AG04450 (cell line): Measurements from ENCODE around the gene ADIPOR2. TPM values are rescaled to one million over a fixed set of nuclear protein-coding genes. Genes with fewer than 3 reads are reported as not detected.

Source experiments
- CTCF ChIA-PET: fragments of 300-600, 350-600 bp; formaldehyde crosslinking; extraction: SDS; loops from one replicate; lab custom pipeline; 2022; ENCODE audit warnings: antibody characterized with exemption, inconsistent platforms; lab: Charles Lee
- POLR2A ChIA-PET: fragments of 350-600 bp; formaldehyde crosslinking; extraction: SDS; loops from one replicate; lab custom pipeline; 2021; ENCODE audit warnings: antibody characterized with exemption, inconsistent platforms; lab: Yijun Ruan, JAX
- DNase-seq: peaks from one replicate; pipeline ENCODE4 v3.0.0-alpha.2; 2011; ENCODE audit warnings: low read depth, low spot score
- H3K27ac ChIP-seq: one replicate; pipeline ENCODE4 v1.5.1; 2012; ENCODE audit warnings: low read depth, low read length, control low read depth
- H3K27me3 ChIP-seq: one replicate; pipeline ENCODE4 v1.6.0; 2012; ENCODE audit warnings: low read length; ENCODE audit not compliant: control insufficient read depth, insufficient read depth
- H3K4me3 ChIP-seq: 2 replicates; pipeline ENCODE4 v1.5.1; 2011; ENCODE audit warnings: mild to moderate bottlenecking, low read depth, low read length, control low read depth
- H3K9me3 ChIP-seq: 2 replicates; pipeline ENCODE4 v1.5.1; 2012; ENCODE audit warnings: low read length; ENCODE audit not compliant: control insufficient read depth, insufficient read depth
- CTCF ChIP-seq: IDR thresholded peaks from 2 replicates; pipeline ENCODE4 v1.5.1; 2011; ENCODE audit warnings: low read depth, low read length, control low read depth, inconsistent platforms
- polyA plus RNA-seq: library from polyadenylated mRNA; depleted of rRNA; stranded (reverse); fragments of >200 nt; gene quantifications from 2 replicates; pipeline ENCODE4 v1.2.3, GENCODE V29; 2011

Gene ADIPOR2
- polyA plus RNA-seq, 1 experiment, result 39.5 TPM

- no peak for TF ChIP-seq CTCF
- no peak for DNase-seq
- CTCF ChIA-PET, result no interaction called here
- no peaks in the 10 kb centered on the region; the same call in 1 of the 2 replicates for H3K9me3 ChIP-seq
- H3K27me3 ChIP-seq, result peaks cover 82% of the 10 kb centered on the region
- POLR2A ChIA-PET, result no interaction called here
- H3K27ac ChIP-seq, result no peak overlapping the region
- H3K4me3 ChIP-seq, result no peak overlapping the region
Observed at GRCh38 chr12:1823237-1823636, 132.4 kb downstream of the ADIPOR2 start.

- ChIA-PET CTCF (interaction anchor here (0.6 kb wide), 1 partner anchor 417 kb away, joined by 3 read pairs; no protein-coding TSS in a partner anchor), POLR2A (no interaction called here)
- no peak for TF ChIP-seq CTCF
- Histone ChIP-seq H3K9me3 (no peaks in the 10 kb centered on the region; the same call in 1 of the 2 replicates), H3K4me3 (no peak overlapping the region), H3K27me3 (peaks cover 75% of the 10 kb centered on the region), H3K27ac (no peak overlapping the region)
- DNase-seq, result no peak
Observed at GRCh38 chr12:1825382-1826102, 134.7 kb downstream of the ADIPOR2 start.

GRCh38 chr12:1826401-1826800 lies 135.5 kb downstream of the ADIPOR2 start:
- TF ChIP-seq CTCF, result no peak
- POLR2A ChIA-PET, result no interaction called here
- H3K9me3 ChIP-seq, result no peaks in the 10 kb centered on the region; the same call in 1 of the 2 replicates
- H3K4me3 ChIP-seq, result no peak overlapping the region
- H3K27ac ChIP-seq, result no peak overlapping the region
- DNase-seq, result no peak
- CTCF ChIA-PET, result interaction anchor here (0.6 kb wide), 1 partner anchor 416 kb away, joined by 3 read pairs; no protein-coding TSS in a partner anchor
- H3K27me3 ChIP-seq, result peaks cover 73% of the 10 kb centered on the region

- DNase-seq, result no peak
- ChIA-PET POLR2A (no interaction called here), CTCF (no interaction called here)
- H3K27me3 ChIP-seq, result peaks cover 71% of the 10 kb centered on the region
- H3K9me3 ChIP-seq, result no peaks in the 10 kb centered on the region; the same call in 1 of the 2 replicates
- H3K27ac ChIP-seq, result no peak overlapping the region
- TF ChIP-seq CTCF, result no peak
- no peak overlapping the region for H3K4me3 ChIP-seq
Observed at GRCh38 chr12:1826867-1827705, 136.2 kb downstream of the ADIPOR2 start.
